Activated naive CD4-positive, alpha-beta T cell treated with anti-CD3 and anti-CD28 coated beads for 36 hours (primary cell): ENCODE results near the gene FIZ1. TPM values are rescaled to one million over a fixed set of nuclear protein-coding genes. Genes with fewer than 3 reads are reported as not detected.

Experiments used
- CTCF ChIA-PET: fragments of 350-600 bp; sonication (Branson Sonifier 250); formaldehyde crosslinking; loops from one replicate; lab custom pipeline; 2021; ENCODE audit warnings: antibody characterized with exemption; lab: Charles Lee
- DNase-seq: peaks from one replicate; pipeline ENCODE4 v3.0.0-alpha.2; 2020
- H3K27ac Mint-ChIP-seq: one replicate; pipeline ENCODE4 v1.8.0; 2021; ENCODE audit warnings: mild to moderate bottlenecking, mixed read lengths
- H3K27me3 Mint-ChIP-seq: one replicate; pipeline ENCODE4 v1.8.0; 2021; ENCODE audit warnings: low read depth, mixed read lengths
- H3K36me3 Mint-ChIP-seq: one replicate; pipeline ENCODE4 v1.8.0; 2021; ENCODE audit warnings: low read depth, mixed read lengths
- H3K4me1 Mint-ChIP-seq: one replicate; pipeline ENCODE4 v1.8.0; 2021; ENCODE audit warnings: low read depth, mixed read lengths
- H3K4me3 Mint-ChIP-seq: one replicate; pipeline ENCODE4 v1.8.0; 2021; ENCODE audit warnings: mild to moderate bottlenecking, moderate library complexity, mixed read lengths
- H3K9me3 Mint-ChIP-seq: one replicate; pipeline ENCODE4 v1.8.0; 2021; ENCODE audit warnings: mixed read lengths
- intact Hi-C: fragments of 100-400 bp; cut with micrococcal nuclease; formaldehyde crosslinking; loops from one replicate; pipeline ENCODE4 v1.15.1; 2023
- total RNA-seq, 2 experiments: library from RNA; stranded (reverse); gene quantifications; one replicate each; pipeline ENCODE4 v1.2.3, GENCODE V29; 2021

The FIZ1 gene
- total RNA-seq, 2 experiments from 2014 or later = 12.8 to 14.8 TPM

GRCh38 chr19:55632463-55632834 is 33.1 kb upstream of the FIZ1 start:
- H3K27ac Mint-ChIP-seq = peak overlapping the region; percentile 60
- peaks cover 11% of the 10 kb centered on the region for H3K36me3 Mint-ChIP-seq
- DNase-seq = peak; percentile 98
- no peak overlapping the region for H3K4me3 Mint-ChIP-seq
- no peaks in the 10 kb centered on the region for H3K27me3 Mint-ChIP-seq
- intact Hi-C loops = loop anchor here (1.0 kb wide), 2 partner anchors 8 to 21 kb away; partner anchors contain the start of gene ZNF784
- no peaks in the 10 kb centered on the region for H3K9me3 Mint-ChIP-seq
- CTCF ChIA-PET = interaction anchor here (0.5 to 6.8 kb wide), 21 partner anchors 9 to 177 kb away, joined by 3 to 41 read pairs (median 9); partner anchors contain the start of genes FIZ1, U2AF2, ZNF524 and ZNF784
- peaks cover 36% of the 10 kb centered on the region for H3K4me1 Mint-ChIP-seq

- intact Hi-C loops = loop anchor here (2.0 kb wide), 1 partner anchor 158 kb away; no protein-coding TSS in a partner anchor
- no peak overlapping the region for H3K27ac Mint-ChIP-seq
- H3K4me1 Mint-ChIP-seq = peaks cover 37% of the 10 kb centered on the region
- DNase-seq = peak; percentile 79
- CTCF ChIA-PET = interaction anchor here (0.6 to 4.4 kb wide), 9 partner anchors 11 to 627 kb away, joined by 3 to 25 read pairs (median 7); partner anchors contain the start of gene ZNF865
- H3K36me3 Mint-ChIP-seq = no peaks in the 10 kb centered on the region
- no peaks in the 10 kb centered on the region for H3K27me3 Mint-ChIP-seq
- no peaks in the 10 kb centered on the region for H3K9me3 Mint-ChIP-seq
- H3K4me3 Mint-ChIP-seq = peak overlapping the region; percentile 34
Measured at GRCh38 chr19:55626350-55626749, 27.0 kb upstream of the FIZ1 start.

DNA sequence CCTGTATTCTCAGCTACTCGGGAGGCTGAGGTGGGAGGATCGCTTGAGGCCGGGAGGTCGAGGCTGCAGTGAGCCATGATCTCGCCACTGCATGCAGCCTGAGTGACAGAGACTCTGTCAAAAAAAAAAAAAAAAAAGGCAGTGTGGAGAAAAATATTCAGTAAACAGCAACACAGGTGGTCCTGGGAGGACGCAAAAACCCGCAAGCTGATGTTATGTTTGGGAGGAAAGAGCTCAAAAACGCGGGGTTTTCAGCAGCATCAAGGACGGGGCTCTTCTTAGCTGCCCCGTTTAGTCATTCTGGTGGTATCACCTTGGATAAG is 25.6 kb upstream of the FIZ1 start:
- Mint-ChIP-seq H3K27ac (peak overlapping the region; percentile 95), H3K4me3 (peak overlapping the region; percentile 92), H3K27me3 (no peaks in the 10 kb centered on the region), H3K9me3 (no peaks in the 10 kb centered on the region), H3K36me3 (peaks cover 6% of the 10 kb centered on the region), H3K4me1 (peaks cover 51% of the 10 kb centered on the region)
- intact Hi-C loops = no loop called here
- DNase-seq = no peak
- CTCF ChIA-PET = interaction anchor here (1.2 to 4.4 kb wide), 5 partner anchors 8 to 158 kb away, joined by 4 to 25 read pairs (median 9); partner anchors contain the start of genes FIZ1 and ZNF865

DNA sequence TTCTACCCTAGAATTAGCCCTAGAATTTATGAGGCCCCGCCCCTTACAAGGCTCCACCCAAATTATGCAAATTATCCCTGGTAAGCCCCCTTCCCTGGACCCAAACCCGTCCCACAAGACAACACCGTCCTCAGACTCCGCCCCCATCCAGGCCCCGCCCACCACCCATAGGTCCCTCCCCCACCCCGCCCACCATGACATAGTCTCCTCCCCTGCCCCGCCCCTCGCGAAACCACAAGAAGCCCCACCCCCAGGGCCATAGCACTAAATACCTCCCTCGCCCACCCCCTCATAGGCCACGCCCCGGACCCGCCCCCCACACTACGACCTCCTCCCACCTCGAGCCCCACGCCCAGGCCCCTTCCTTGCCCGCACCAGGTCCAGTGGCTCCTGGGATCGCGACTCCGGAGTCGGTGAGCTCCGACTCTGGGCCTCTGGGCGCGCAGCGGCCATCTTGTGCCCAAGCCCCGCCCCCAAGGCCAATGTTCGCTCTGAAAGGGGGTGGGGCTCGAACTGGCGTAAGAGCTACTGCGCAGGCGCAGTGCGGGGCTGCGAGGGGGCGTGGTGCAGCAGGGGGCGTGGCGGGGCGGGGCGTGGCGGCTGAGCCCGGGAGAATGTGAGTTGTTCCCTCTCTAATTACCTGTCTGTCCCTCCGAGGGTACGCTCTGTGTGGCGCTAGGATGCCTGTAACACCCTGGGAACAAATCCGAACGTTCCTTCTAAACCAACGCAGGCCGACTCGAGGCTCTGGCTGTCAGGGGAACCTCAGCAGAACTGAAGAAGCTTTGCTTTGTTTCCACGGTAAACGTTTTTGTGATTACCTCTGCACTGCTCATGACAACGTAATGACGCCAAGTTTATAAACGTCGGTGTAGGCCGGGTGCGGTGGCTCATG is 25.0 kb upstream of the FIZ1 start, which contains the start of gene ZNF784:
Gene ZNF784, minus strand, starts transcription at position 458 of the 895 bp plus-strand sequence. Its CDS starts 5 bp downstream, at position 453.
- H3K4me3 Mint-ChIP-seq = peak within 1 kb of the TSS; percentile 92
- peak; percentile 93 for DNase-seq
- H3K27ac Mint-ChIP-seq = peak within 1 kb of the TSS; percentile 95
- CTCF ChIA-PET = interaction anchor here (0.9 to 4.4 kb wide), 6 partner anchors 9 to 157 kb away, joined by 4 to 25 read pairs (median 8); partner anchors contain the start of genes FIZ1 and ZNF865
- peaks cover 9% of the 10 kb centered on the region for H3K36me3 Mint-ChIP-seq
- H3K27me3 Mint-ChIP-seq = no peaks in the 10 kb centered on the region
- no peaks in the 10 kb centered on the region for H3K9me3 Mint-ChIP-seq
- H3K4me1 Mint-ChIP-seq = peaks cover 56% of the 10 kb centered on the region
- intact Hi-C loops = loop anchor here (1.0 kb wide), 7 partner anchors 8 to 344 kb away; partner anchors contain the start of genes FIZ1, HSPBP1, ISOC2 and U2AF2

- Mint-ChIP-seq H3K27ac (no peak overlapping the region), H3K4me1 (peaks cover 58% of the 10 kb centered on the region), H3K9me3 (no peaks in the 10 kb centered on the region), H3K36me3 (peaks cover 10% of the 10 kb centered on the region), H3K27me3 (no peaks in the 10 kb centered on the region), H3K4me3 (peak overlapping the region; percentile 92)
- no peak for DNase-seq
- intact Hi-C loops = no loop called here
- CTCF ChIA-PET = interaction anchor here (0.7 to 4.4 kb wide), 6 partner anchors 8 to 119 kb away, joined by 3 to 25 read pairs (median 5); partner anchors contain the start of genes FIZ1 and ZNF865
Measured at GRCh38 chr19:55623561-55623960, 24.2 kb upstream of the FIZ1 start.

- peaks cover 58% of the 10 kb centered on the region for H3K4me1 Mint-ChIP-seq
- peaks cover 10% of the 10 kb centered on the region for H3K36me3 Mint-ChIP-seq
- H3K9me3 Mint-ChIP-seq = no peaks in the 10 kb centered on the region
- intact Hi-C loops = no loop called here
- H3K27ac Mint-ChIP-seq = no peak overlapping the region
- peak overlapping the region; percentile 9 for H3K4me3 Mint-ChIP-seq
- CTCF ChIA-PET = interaction anchor here (0.7 to 4.4 kb wide), 4 partner anchors 8 to 107 kb away, joined by 3 to 25 read pairs (median 8); partner anchors contain the start of gene ZNF865
- no peak for DNase-seq
- no peaks in the 10 kb centered on the region for H3K27me3 Mint-ChIP-seq
Measured at GRCh38 chr19:55623130-55623529, 23.8 kb upstream of the FIZ1 start.

- CTCF ChIA-PET = no interaction called here
- intact Hi-C loops = no loop called here
- Mint-ChIP-seq H3K36me3 (peaks cover 13% of the 10 kb centered on the region), H3K27me3 (no peaks in the 10 kb centered on the region), H3K4me1 (peaks cover 58% of the 10 kb centered on the region), H3K9me3 (no peaks in the 10 kb centered on the region), H3K27ac (no peak overlapping the region), H3K4me3 (no peak overlapping the region)
- no peak for DNase-seq
Measured at GRCh38 chr19:55622242-55622969, 23.1 kb upstream of the FIZ1 start.

- CTCF ChIA-PET = no interaction called here
- Mint-ChIP-seq H3K27ac (no peak overlapping the region), H3K4me3 (no peak overlapping the region), H3K4me1 (peaks cover 53% of the 10 kb centered on the region), H3K27me3 (no peaks in the 10 kb centered on the region), H3K36me3 (peaks cover 17% of the 10 kb centered on the region), H3K9me3 (no peaks in the 10 kb centered on the region)
- intact Hi-C loops = no loop called here
- no peak for DNase-seq
Measured at GRCh38 chr19:55621673-55622231, 22.4 kb upstream of the FIZ1 start.

- Mint-ChIP-seq H3K4me3 (no peak overlapping the region), H3K27me3 (no peaks in the 10 kb centered on the region), H3K9me3 (no peaks in the 10 kb centered on the region), H3K27ac (no peak overlapping the region), H3K4me1 (peaks cover 49% of the 10 kb centered on the region), H3K36me3 (peaks cover 18% of the 10 kb centered on the region)
- intact Hi-C loops = no loop called here
- CTCF ChIA-PET = interaction anchor here (3.2 kb wide), 1 partner anchor 15 kb away, joined by 18 read pairs; the partner anchor contains the start of gene ZNF865
- DNase-seq = no peak
Measured at GRCh38 chr19:55621205-55621672, 21.9 kb upstream of the FIZ1 start.

GRCh38 chr19:55620410-55621204 is 21.3 kb upstream of the FIZ1 start:
- peak overlapping the region; percentile 74 for H3K27ac Mint-ChIP-seq
- intact Hi-C loops = no loop called here
- peak; percentile 60 for DNase-seq

DNA sequence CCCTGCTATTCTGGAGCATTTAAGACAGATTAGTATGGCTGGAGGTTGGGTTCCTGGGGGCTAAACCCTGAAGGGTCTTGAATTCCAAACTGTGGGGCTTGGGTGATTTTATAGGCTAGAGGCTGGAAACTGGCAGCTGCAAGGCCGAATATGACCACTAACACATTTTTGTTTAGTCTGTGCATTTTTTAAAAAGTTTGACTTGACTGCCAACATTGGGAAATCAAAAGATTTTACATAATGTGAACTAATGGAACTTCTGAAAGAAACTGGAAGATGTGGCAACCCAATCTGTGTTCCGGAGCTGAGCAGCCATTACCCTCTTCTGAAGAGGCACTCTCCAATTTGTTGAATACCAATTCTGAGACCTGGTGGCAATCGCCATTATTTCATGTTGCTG is 20.0 kb upstream of the FIZ1 start:
- Mint-ChIP-seq H3K9me3 (no peaks in the 10 kb centered on the region), H3K27ac (no peak overlapping the region), H3K27me3 (no peaks in the 10 kb centered on the region), H3K4me1 (peaks cover 36% of the 10 kb centered on the region), H3K4me3 (no peak overlapping the region), H3K36me3 (peaks cover 20% of the 10 kb centered on the region)
- intact Hi-C loops = no loop called here
- CTCF ChIA-PET = interaction anchor here (0.6 to 3.2 kb wide), 5 partner anchors 11 to 115 kb away, joined by 3 to 18 read pairs (median 3); partner anchors contain the start of gene ZNF865
- DNase-seq = no peak

More at GRCh38 chr19:55620410-55621204, 21.3 kb upstream of the FIZ1 start:
- Mint-ChIP-seq H3K9me3 (no peaks in the 10 kb centered on the region), H3K36me3 (peaks cover 18% of the 10 kb centered on the region), H3K27me3 (no peaks in the 10 kb centered on the region), H3K4me3 (peak overlapping the region; percentile 9), H3K4me1 (peaks cover 43% of the 10 kb centered on the region)
- CTCF ChIA-PET = interaction anchor here (0.8 to 3.2 kb wide), 3 partner anchors 11 to 117 kb away, joined by 3 to 18 read pairs (median 4); partner anchors contain the start of gene ZNF865
